NCI-H345 treated with DMSO at 0.1 percent for 48 hours (cell line): ENCODE results near the gene CBLB.

Experiments
- DNase-seq: peaks from one replicate; lab custom pipeline; 2025; ENCODE audit not compliant: unreplicated experiment; lab: John Stamatoyannopoulos, UW

CBLB gene

GRCh38 chr3:105876780-105877327 is 8.0 kb upstream of the CBLB start:
- DNase-seq, result no peak

- DNase-seq, result no peak
Measured at GRCh38 chr3:105869861-105870755, 1.3 kb upstream of the CBLB start.

- DNase-seq, result no peak
Measured at GRCh38 chr3:105869531-105869833, 670 bp upstream of the CBLB start.

- DNase-seq, result no peak
Measured at GRCh38 chr3:105868431-105868741, 426 bp downstream of the CBLB start.

GRCh38 chr3:105867712-105868430 is 941 bp downstream of the CBLB start:
- no peak for DNase-seq

GRCh38 chr3:105866656-105867653 is 1.9 kb downstream of the CBLB start:
- DNase-seq, result no peak

GRCh38 chr3:105865867-105866350 is 2.9 kb downstream of the CBLB start:
- DNase-seq, result no peak

GRCh38 chr3:105865016-105865623 is 3.7 kb downstream of the CBLB start:
- DNase-seq, result no peak

- DNase-seq, result no peak
Measured at GRCh38 chr3:105864212-105864611, 4.6 kb downstream of the CBLB start.

- no peak for DNase-seq
Measured at GRCh38 chr3:105863608-105864007, 5.2 kb downstream of the CBLB start.

GRCh38 chr3:105862217-105862616 is 6.6 kb downstream of the CBLB start:
- no peak for DNase-seq

- DNase-seq, result no peak
Measured at GRCh38 chr3:105860641-105861040, 8.2 kb downstream of the CBLB start.

- no peak for DNase-seq
Measured at GRCh38 chr3:105858017-105858416, 10.8 kb downstream of the CBLB start.

GRCh38 chr3:105857601-105858000 is 11.2 kb downstream of the CBLB start:
- DNase-seq, result no peak

GRCh38 chr3:105856605-105857004 is 12.2 kb downstream of the CBLB start:
- no peak for DNase-seq

- no peak for DNase-seq
Measured at GRCh38 chr3:105853801-105854432, 14.9 kb downstream of the CBLB start.

GRCh38 chr3:105851582-105851981 is 17.2 kb downstream of the CBLB start:
- no peak for DNase-seq

- no peak for DNase-seq
Measured at GRCh38 chr3:105851176-105851575, 17.6 kb downstream of the CBLB start.

- no peak for DNase-seq
Measured at GRCh38 chr3:105850593-105850992, 18.2 kb downstream of the CBLB start.

GRCh38 chr3:105848821-105849220 is 20.0 kb downstream of the CBLB start:
- DNase-seq, result no peak
